ENCODE results near the gene ABCA4.

DNA sequence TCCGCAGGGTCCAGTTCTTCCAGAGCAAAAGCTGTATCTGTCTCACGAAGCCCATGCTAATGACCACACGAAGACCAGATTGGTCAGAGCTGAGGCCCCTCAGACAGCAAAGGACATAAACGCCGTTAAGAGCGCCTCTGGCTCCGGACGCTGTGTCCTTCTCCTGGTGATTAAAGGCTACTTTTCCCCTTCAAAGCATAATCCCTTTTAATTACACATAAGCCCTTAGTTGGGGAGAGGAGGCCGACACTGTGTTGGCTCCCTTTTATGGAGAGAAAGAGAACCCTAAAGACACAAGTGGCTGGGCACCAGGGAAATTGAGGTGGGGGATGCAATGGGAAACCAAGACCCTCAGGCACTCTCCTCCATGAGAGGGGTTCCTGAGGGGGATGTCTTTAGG, at the start of gene ABCA4:
- TF ChIP-seq, protein P1, sequence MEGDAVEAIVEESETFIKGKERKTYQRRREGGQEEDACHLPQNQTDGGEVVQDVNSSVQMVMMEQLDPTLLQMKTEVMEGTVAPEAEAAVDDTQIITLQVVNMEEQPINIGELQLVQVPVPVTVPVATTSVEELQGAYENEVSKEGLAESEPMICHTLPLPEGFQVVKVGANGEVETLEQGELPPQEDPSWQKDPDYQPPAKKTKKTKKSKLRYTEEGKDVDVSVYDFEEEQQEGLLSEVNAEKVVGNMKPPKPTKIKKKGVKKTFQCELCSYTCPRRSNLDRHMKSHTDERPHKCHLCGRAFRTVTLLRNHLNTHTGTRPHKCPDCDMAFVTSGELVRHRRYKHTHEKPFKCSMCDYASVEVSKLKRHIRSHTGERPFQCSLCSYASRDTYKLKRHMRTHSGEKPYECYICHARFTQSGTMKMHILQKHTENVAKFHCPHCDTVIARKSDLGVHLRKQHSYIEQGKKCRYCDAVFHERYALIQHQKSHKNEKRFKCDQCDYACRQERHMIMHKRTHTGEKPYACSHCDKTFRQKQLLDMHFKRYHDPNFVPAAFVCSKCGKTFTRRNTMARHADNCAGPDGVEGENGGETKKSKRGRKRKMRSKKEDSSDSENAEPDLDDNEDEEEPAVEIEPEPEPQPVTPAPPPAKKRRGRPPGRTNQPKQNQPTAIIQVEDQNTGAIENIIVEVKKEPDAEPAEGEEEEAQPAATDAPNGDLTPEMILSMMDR (IDR thresholded peaks at IDR 0.05), result no peak
- TF ChIP-seq POLR2A (IDR thresholded peaks at IDR 0.05) (no peak), EP300 (IDR thresholded peaks at IDR 0.05) (no peak), POLR2AphosphoS5 (IDR thresholded peaks at IDR 0.05) (no peak)

Data from stomach (tissue), 4 donors.